ENCODE measurements around the gene GLIS1.

Gene GLIS1

DNA sequence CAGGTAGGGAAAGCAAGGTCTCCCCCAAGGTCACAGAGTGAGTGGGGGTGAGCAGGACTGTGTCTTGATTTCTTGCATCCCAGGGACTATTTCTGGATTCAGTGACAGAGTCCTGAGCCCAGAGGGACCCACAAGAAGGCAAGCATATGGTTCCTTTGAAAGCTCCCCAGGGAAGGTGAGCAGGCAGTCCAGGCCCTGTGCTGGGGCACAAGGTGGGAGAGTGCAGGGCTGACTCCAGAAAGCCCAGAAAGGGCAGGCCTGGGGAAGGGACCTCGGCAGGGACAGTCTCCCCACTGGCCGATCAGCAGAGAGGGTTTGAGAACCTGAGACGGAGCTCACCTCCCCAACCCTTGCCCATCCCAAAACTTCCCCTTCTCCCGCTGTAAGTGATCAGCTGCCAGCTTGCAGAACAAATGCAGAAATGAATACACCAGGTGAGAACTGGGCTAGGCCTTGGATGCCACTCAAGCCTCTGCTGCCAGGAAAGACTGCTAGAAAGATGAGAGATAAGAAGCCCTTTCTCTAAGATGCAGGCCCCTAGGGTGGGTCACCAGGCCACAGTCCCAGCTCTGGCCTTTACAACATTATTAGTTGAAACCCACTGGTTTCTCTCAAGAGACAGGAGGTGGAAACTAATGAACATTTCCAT is 121.0 kb downstream of the GLIS1 start:
- no peak for DNase-seq (ENCODE audit: low read depth)

DNA sequence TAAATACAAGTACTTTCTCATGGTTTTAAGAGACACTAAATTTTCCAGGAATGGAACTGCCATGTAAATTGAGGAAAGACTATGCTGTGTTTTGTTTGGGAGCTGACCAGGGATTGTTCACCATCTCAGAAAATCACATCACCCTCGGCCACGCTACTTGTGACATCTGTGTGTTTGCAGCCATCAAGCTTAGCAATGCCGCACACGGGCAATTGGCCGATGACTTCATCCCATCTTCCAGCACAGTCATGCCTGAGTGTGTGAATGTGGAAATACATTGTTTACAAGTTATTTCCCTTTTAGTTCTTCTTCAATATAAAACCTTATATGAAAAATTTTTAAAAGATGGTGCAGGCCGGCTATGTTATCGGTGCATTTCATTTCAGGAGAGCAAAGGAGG is 121.6 kb downstream of the GLIS1 start:
- no peak for DNase-seq (ENCODE audit: low read depth)

DNA sequence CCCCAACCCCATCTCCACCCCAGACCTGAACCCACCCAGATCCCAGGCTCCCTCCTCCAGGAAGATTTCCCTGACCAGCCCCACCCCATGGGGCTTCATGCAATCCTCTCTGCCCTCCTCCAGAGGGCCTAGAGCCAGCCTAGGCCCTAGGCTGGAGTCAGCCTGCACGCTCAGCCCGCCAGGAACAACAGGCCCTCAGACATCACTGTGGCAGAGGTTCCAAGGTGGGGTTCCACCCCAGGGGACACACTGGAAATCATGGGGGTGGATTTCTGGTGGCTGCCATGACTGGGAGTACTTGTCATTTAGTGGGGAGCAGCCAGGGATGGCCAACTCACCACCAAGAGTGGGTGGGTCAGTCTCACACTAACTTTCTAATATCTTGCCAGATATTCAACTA is 122.0 kb downstream of the GLIS1 start:
- DNase-seq (ENCODE audit: low read depth) = no peak

DNA sequence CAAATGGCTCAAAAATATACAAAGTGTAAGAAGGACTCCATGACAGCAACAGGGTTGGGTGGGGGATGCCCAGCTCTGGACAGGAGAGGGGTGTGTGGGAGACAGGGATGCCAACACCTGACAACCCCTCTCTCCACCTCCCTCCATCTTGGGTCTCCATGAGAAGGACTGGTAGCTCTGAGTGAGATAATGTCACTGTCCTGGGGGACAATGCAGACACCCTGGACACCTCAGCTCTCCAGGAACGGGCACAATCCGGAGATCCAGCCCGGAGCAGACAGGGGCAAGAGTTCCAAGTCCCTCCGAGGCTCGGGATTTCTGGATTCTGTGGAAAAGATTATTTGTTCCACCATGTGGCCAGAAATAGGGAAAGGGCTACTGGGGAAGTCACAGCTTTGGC is 122.5 kb downstream of the GLIS1 start:
- DNase-seq (ENCODE audit: low read depth) = no peak

DNA sequence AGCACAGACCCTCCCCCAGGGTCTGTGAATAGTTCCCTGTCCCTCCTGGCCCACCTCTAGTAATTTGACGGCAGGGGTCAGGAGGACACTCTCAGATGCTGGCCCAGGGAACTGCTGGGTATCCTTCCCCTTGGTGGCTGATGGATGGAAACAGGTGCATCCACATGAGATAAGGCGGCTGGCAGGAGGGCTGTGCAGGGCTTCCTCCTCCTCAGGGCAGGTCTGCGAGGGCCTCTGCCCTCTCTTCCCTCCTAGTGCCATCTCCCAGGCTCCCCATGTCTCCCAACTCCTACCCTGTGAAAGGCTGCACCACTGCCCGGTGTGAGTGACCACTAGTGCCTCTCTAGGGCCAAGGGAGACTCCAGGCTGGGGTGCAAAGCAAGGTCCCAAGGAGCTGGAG is 123.9 kb downstream of the GLIS1 start:
- no peak for DNase-seq (ENCODE audit: low read depth)

DNA sequence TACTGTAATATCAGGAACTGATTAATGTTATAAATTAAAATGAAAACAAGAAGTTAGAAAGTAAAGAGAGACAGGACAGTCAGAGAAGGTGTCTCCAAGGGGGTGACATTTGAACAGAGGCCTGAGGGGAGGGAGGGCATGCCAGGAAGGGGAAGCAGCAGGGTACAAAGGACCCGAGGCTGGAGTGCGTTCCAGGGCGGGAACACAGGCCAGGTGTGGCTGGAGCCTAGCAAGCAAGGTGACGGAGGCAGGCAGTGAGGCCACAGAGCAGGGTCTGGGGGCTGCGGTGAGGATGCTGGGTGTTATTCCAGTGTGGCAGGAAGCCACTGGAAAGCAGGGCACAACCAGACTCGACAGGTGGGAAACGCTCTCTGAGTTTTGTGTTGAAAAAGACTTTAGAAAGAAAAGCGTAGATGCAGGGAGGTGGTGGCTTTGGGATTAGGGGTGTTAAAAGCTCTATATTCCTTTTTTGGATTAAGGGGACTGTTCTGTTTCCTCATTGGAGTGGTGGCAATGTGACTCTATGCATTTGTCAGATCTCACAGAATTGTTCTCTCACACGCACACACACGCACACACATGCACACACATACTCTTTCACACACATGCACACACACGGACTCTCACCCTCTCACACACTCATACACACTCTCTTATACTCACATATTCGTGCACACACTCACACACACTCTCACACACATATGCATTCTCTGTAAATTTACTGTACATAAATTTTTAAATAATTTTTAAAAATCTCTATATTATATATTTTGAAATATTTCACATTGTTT is 124.5 kb downstream of the GLIS1 start:
- DNase-seq (ENCODE audit: low read depth) = no peak

DNA sequence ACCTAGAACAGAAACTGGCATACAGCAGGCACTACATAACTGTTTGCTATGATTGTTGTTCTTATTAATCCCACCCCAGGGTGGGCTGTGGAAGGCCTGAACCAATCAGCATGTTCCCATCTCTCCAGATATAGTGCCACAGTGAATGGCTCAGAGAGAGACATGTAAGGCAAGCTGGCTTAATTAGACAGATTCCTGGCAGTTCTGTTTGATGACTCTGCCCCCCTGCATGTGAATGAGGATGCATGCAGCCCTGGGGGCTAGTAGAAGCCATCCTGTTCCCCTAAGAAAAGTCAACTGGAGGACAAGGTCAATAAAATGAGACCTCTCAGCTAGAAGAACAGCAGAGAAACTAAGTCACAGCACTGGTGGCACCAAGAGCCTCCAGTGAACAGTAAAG is 130.3 kb downstream of the GLIS1 start:
- DNase-seq (ENCODE audit: low read depth) = no peak

DNA sequence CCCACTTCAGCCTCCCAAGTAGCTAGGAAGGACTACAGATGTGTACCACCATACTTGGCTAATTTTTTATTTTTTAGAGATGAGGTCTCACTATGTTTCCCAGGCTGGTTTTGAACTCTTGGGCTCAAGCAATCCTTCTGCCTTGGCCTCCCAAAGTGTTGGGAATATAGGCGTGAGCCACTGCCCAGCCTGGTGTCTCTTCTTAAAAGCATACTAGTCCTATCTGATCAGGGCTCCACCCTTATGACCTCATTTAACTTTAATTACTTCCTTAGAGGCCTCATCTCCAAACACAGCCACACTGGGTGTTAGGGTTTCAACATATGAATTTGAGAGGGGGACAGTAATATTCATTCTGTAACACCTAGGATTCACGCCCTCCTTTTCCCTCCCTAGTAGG is 130.9 kb downstream of the GLIS1 start:
- DNase-seq (ENCODE audit: low read depth) = no peak

DNA sequence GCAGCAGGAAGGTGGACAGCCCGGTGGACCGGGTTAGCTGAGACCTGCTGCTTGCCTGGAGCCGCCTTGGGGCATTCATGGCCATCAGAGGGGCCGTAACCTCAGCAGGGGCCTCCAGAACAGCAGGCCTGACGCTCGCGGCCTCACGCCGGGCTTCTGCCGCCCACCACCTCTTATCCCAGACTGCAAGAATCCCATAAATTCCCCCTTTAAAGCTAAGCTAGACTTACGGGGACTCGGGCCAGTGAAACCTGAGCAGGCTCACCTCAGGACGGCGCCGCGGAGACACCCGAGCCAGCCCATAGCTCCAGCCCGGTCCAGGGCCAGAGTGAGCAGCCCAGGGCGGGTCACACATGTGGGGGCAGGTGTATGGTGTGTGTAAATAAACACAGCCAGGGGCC is 132.3 kb downstream of the GLIS1 start:
- DNase-seq (ENCODE audit: low read depth) = no peak

DNA sequence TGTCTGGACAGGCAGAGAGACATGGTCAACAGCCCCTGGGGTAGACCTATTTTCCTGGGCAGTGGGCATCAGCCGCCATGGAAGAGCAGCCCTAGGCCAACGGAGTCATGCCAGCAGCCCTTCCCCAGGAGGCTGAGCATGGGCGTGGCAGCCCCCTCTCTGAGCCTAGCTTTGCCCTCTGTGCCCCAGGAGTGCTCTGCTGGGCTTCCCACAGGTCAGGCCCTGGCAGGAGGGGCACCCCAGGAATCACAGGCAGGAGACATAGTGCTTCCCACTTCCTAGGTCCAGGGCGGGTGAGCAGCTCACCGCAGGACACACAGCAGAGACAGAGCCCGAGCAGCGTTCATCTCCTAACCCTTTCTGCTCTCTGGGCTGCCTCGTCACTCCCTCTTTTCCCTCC is 132.8 kb downstream of the GLIS1 start:
- DNase-seq (ENCODE audit: low read depth) = no peak

DNA sequence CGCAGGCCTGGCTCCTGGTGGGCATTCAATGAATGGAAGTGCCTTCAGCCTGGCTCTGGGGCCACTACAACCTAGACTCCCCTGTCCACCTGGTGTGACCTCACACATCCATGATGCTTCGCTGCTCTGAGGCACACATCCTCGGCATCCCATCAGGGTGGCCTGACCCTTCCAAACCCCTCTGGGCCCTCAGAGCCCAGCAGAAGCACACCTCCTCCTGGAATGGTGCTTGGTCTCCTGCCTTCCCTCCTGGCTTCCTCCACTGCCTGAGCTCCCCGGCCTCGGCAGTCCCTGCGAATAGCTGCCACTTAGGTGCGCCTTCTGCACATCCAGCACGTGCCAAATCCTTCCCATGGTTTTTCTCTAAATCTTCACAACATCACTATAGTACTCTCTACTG is 133.8 kb downstream of the GLIS1 start:
- DNase-seq (ENCODE audit: low read depth) = no peak

DNA sequence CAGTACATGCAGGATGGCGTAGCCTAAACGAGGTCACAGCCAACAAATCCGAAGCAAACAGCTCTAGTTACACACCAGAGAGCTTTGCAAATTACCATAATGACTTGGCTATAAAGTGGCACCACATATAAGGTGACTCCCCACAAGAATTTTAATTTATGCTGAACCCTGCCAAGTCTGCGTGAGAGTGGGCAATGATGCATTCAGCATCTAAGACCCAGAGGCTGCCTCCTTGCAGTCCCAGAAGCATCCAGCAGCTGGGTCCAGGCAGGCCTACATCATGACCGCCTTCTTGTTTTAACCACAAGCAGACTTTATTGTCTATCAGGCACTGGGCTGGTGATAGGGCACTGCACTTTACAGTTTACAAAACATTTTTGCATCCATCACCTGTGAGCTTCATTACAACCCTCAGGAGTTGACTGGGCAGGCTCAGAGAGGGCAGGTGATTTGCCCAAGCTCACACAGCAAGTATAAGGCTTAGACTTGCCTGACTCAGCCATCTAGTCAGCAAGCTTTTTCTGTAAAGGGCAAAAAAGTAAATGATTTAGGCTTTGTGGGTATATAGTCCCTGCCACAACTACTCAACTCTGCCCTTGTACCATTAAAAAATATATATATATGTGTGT is 134.6 kb downstream of the GLIS1 start:
- DNase-seq (ENCODE audit: low read depth) = no peak

DNA sequence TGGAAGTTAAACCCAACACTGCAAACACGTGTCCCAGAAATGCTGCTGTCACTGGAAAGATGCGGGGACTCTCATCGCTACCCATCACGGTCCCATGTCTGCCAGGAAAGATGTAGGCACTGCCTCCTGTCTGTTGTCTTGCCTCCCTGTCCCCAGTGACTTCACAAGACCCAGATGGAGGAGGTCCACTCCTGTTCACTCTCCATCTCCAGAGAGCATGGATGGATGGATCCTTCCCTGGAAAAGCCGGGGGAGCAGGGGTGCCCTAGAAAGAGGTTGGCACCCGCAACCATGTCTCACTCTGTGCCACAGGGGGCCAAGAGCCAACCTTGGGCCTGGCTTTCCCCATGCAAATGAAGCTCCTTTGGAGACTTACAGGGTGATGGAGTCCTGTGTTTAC is 135.5 kb downstream of the GLIS1 start:
- no peak for DNase-seq (ENCODE audit: low read depth)

DNA sequence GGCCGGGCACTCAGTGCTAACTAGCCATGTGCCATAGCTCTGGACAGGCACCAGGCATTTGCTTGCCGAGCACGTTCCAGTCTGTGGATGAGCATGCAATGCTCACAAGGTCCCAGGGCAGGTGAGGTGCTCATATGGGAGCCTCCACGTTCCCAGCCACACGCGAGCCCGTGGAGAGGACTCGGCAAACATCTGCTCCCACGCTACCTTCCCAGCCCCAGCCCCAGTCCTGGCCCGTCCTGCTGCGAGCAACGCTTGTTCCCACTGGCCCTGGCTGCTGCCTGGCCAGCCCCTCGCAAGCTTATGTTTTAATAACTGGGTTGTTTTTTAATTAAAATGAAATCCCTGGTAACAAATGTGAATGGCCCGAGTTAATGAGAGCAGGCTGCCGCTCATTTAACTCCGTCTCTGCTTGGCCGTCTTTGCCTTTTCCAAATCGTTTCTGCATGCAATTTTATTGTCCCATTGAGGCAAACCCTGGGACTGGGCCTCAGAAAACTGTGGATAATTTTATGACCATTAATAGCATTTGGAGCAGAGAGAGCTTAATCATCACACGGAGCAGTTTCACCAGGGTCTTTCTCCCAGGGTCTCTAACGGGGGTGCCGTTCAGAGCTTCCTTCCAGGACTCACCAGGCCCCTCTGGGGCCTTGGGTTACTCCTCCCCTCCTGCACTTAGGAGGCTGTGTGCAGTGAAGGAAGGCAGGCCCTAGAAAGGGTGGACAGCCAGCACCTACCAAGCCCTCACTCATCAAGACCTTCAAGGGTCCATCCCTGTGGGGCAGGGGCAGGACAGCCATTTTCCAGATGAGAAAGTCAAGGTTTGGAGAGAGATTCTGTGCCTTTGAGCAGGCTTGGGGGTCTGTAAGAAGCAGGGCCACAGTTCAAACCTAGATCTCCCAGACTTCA is 136.8 kb downstream of the GLIS1 start:
- DNase-seq (ENCODE audit: low read depth) = no peak

DNA sequence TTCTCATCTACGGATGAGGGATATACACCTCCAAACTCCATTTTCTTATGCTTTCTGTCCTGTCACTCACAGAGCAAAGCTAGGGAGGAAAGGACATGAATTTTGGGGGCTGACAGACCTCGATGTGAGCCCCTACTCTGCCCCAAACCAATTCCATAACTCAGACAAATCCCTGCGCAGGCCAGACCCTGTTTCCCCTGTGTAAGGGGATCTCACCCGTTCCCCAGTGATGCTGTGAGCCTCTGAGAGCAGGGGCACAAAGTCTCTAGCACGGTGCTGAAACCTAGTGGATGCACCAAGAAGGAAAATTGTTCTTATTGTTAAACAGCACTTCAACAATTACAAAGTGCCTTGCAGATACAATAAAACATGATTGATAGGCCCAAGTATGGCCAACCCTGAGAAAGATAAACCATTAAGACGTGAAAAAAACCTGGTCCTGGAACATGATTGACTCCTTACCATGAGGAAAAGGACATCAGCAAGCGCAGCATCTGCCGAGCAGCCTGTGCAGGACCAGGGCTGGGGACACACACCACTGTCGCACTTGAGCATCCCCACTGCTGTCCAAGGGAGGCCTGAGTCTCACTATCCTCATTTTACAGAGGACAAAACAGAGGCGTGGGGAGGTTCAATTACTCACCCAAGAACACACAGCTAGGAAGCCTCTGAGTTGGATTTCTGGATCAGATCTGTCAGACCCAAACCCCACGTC is 137.8 kb downstream of the GLIS1 start:
- DNase-seq (ENCODE audit: low read depth) = no peak

DNA sequence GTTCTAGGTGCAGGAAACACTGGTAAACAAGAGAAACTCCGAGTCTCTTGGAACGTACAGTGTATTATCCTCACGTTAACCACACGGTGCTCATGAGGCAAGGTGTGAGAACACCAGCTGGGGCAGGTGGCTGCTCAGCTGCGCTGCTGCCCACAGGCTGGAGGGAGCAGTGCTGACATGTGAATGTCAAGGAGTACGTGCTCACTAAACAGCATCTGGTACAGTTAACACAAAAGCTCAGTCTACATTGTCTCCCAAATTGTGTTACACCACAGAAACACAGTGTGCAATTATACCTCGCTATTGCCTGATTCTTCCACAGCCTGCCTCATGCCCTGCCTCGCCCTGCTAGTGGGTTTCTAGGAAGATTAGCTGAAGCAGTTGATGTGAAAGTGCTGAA is 138.4 kb downstream of the GLIS1 start:
- no peak for DNase-seq (ENCODE audit: low read depth)

DNA sequence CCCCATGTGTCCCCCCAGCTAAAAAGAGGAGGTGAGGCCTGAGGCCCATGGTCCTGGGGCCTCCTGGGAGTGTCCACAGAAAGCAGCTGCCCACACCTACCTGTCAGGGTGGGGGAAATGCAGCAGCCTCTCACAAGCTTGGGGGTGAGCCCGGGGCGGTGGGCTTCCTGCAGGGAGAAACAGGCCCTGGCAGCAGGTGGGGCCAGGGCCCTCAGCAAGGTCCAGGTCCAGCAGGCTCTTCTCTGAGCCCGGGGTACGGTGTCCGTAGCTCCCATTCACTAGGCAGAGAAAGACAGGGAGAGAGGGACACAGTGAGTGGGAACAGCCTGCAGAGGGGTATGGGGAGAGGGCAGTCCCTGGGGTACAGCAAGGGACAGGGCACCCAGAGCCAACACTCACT is 139.0 kb downstream of the GLIS1 start:
- no peak for DNase-seq (ENCODE audit: low read depth)

DNA sequence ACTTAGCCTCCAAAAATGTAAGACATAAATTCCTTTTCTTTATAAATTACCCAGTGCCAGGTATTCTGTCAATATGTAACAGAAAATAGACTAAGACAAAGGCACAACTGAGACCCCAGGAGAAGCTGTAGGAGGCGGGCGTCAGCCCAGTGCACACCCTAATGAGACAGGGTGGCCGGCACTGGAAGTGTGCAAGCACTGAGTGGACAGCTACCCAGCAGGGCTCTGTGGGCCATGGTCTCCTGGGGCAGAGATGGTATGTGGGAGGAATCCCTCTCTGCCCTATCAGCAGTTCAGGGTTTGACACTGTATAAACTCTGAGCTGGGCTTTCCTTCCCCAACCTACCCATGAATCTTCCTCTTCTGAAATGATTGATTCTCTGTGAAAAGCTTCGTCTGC is 139.5 kb downstream of the GLIS1 start:
- DNase-seq (ENCODE audit: low read depth) = no peak

DNA sequence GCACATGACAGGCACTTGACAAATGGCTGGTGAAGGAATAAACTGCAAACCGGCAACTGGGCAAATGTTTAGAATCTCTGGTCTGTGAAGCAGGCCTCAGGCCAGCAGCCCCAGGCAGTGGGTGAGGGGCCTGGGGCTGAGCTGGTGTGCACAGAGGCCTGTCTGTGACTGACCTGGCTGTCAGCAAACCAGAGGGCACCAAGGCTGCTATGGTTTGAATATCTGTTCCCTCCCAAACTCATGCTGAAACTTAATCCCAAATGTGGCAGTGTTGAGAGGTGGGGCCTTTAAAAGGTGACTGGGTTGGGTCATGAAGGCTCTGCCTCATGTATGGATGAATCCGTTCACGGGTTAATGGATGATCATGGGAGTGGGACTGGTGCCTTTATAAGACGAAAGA is 140.0 kb downstream of the GLIS1 start:
- DNase-seq (ENCODE audit: low read depth) = no peak

DNA sequence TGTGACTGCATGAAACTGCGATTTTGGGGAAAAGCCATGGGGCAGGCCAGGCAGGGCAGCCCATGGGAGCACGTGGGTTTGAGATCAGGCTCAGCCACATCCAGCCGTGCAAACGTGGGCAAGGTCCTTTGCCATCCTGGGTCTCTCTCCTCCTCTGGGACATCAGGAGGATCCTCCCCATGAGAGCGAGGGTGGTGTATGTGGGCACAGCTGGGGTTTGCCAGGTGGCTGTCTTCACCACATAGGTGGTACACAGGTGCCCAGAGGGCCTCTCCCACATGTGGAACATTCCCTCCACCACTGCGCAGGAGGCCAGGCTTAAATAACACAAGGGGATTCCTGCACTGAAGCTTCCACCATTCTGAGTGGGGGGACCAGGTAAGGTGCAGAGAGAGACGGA is 143.1 kb downstream of the GLIS1 start:
- DNase-seq (ENCODE audit: low read depth) = no peak

DNA sequence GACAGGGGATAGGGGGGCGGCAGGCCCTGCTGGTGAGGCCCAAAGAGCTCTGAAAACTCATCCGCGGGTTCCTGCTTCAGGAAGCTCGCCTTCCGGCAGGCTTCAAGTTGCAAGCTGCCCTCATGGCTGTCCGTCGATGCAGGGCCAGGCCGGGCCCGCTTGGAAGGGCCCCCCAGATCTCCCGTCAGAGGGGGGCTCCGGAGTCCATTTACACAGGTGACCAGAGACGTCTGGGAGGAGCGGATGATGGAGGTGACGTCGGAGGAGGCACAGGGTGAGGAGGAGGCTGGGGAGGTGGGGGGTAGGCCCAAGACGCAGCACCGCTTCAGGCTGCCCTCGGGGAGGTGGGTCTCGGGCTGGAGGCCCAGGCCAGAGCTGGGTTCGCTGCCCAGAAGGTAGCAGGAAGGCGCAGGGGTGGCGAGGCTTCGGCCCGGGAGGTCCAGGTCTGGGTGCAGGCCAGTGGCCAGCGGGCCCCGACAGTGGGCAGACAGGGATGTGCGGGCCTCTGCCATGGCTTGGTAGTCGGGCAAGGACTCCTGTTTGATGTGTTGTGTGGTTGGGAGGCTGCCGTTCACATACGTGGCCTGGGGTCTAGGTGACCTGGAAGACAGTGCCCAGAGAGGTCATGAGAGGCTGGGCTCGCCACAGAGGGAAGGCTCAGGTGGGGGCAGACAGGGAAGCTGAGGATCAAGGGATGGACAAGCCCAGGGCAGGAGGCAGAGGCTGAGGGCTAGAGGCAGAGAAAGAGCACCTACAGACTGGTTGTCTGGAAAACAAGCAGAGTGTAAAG is 144.4 kb downstream of the GLIS1 start:
- DNase-seq (ENCODE audit: low read depth) = no peak
